Ureter (tissue), 1 donor: ENCODE data around the gene LGR6. TPM values are rescaled to one million over a fixed set of nuclear protein-coding genes. Genes with fewer than 3 reads are reported as not detected.
"Not testable (repeated sequence)": the region's sequence is repeated elsewhere in the genome, so short reads cannot be mapped to it uniquely, and the experiment has no call there.

Source experiments
- DNase-seq: peaks from one replicate; pipeline ENCODE4 v3.0.0-alpha.2; 2020; ENCODE audit warnings: low spot score
- total RNA-seq: library from RNA; stranded (reverse); gene quantifications from one replicate; pipeline ENCODE4 v1.2.4, GENCODE V29; 2023
- donor health status: DM: yes; HTN: yes; CAD: no.

The LGR6 gene
- total RNA-seq, 1 donor from 2014 or later, result 9.2 TPM

DNA sequence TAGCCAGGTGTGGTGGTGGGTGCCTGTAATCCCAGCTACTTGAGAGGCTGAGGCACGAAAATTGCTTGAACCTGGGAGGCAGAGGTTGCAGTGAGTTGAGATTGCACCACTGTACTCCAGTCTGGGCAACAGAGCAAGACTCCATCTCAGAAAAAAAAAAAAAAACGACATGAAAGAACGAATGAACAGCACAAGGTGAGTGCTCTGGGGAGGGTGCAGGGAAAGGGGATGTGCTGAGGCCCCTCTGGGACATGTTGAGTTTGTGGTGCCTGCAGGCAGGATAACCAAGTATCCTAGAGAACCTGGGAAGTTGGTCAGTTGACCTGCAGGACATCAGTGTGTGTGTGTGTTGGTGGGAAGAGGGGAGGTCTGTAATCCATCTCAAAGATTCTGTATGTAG, 46.6 kb downstream of the LGR6 start:
- DNase-seq, result not testable (repeated sequence)

DNA sequence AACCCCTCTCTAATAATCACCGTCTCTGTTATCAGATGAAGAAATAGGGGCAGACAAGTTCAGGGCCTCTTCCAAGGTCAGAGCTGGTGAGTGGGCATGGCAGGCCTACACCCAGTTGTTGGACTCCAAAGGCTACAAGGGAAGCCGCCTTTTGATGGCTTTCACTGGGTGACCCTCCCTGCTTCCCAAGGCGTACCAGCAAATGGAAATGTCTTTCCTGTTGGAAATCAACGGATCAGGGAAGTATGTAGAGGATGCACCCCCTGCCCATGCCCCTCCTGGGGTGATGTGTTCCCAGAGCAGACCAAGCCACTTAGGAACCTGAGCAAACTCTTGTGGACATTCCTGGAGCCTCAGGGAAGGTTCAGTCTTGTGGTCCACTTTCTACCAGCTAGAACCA, 47.4 kb downstream of the LGR6 start:
- DNase-seq, result no peak

GRCh38 chr1:202241376-202242079, 47.9 kb downstream of the LGR6 start:
- peak; percentile 72 for DNase-seq

- DNase-seq, result no peak
These were observed 48.5 kb downstream of the LGR6 start for GRCh38 chr1:202242080-202242419.

- DNase-seq, result no peak
These were observed 49.4 kb downstream of the LGR6 start for GRCh38 chr1:202243006-202243405.

DNA sequence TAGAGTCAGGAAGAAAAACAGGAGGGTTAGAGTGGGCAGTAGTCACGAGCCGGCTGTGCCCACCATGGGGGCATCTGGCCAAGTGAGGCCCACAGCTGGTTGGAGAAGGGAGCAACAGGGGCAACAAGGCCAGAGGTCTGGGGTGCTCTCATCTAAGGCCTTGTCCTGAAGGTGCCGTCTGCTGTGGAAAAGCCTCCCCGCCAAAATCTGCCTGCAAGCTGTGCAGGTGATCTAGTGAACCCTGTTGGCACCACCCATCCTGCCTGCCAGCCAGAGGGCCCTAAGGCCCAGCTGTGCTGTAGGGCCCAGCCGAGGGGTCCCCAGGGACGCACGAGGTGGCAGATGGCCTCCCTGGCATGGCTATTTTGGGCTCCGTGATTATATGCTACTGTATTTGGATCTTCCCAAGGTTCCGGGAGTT, 51.3 kb downstream of the LGR6 start:
- DNase-seq, result no peak

- DNase-seq, result no peak
These were observed 51.8 kb downstream of the LGR6 start for GRCh38 chr1:202245391-202245790.

GRCh38 chr1:202247104-202247503, 53.5 kb downstream of the LGR6 start:
- DNase-seq, result no peak

GRCh38 chr1:202247837-202248795, 54.5 kb downstream of the LGR6 start:
- no peak for DNase-seq

GRCh38 chr1:202248861-202249260, 55.3 kb downstream of the LGR6 start:
- no peak for DNase-seq

DNA sequence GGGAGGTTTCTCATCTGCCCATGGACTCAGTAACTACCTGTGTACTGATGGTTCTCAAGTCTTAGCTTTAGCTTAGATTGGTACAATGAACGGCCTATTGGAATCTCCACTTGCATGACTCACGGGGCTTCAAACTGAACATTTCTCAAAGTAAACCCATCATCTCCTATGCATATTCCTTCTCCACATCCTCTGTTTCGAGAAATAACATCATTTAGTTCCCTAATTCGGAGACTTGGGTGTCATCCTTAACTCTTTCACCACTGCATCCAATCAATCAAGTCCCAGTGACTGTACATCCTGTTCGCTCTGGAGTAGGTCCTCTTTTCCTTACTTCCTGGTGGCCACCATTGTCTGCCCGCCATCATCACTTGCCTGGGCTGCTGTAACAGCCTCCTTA, 55.8 kb downstream of the LGR6 start:
- DNase-seq, result no peak

GRCh38 chr1:202249846-202250245, 56.2 kb downstream of the LGR6 start:
- no peak for DNase-seq

DNA sequence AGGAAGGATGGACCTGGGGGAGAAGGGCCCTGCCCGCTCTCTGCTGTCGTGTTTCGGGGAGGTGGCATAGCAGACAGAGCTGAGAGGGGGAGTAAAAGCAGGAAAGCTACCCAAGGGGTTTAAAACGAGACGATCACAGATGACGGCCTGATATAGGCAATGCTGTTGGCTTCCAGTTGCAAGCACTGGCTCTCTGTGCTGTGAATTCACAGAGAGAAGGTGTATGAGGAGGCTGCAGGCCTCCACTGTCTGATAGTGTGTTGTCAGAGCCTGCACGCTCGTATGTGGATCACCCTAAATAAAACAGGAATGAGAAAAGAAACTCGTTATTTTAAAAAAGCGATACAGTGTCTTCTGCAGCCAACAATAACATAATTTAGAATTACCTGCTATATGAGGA, 57.4 kb downstream of the LGR6 start:
- no peak for DNase-seq

DNA sequence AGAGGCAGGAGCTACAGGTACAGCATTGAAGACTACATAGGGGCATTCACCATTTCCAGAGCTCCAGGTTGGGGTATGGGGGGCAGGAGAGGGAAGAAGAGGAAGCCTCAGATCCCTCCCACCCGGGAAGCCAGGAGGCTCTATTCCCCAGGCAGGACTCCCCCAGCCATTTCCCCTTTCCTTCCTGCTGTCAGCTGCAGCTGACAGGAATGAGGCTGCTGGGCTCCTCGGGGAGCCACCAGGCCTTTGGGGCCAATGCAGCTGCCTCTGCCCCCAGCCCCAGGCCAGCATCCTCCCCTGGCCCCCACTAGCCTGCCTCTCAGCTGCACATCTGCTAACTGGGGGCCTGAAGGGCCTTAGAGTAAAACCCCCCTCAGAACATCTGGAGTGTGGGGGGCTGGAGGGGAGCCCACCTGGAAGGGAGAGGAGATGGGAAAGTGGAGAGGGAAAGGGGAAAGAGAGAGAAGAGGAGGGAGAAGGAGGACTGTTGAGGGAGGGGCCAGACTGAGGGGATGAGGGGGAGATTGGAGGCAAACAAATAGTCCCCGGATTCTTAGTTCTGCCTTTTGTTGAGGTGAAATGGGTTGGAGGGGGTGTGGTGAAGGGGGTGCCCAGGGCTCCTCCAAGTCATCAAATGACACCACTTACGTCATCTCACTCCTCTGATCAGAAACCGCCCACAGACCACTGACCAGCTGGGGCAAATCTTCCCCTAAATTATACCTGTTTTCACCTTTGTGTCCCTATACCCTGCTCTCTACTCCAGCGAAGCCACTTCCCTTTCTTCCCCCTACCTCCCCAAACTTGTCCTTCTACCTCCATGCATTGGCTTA, 58.0 kb downstream of the LGR6 start:
- DNase-seq, result no peak

- no peak for DNase-seq
These were observed 58.7 kb downstream of the LGR6 start for GRCh38 chr1:202252271-202252670.

DNA sequence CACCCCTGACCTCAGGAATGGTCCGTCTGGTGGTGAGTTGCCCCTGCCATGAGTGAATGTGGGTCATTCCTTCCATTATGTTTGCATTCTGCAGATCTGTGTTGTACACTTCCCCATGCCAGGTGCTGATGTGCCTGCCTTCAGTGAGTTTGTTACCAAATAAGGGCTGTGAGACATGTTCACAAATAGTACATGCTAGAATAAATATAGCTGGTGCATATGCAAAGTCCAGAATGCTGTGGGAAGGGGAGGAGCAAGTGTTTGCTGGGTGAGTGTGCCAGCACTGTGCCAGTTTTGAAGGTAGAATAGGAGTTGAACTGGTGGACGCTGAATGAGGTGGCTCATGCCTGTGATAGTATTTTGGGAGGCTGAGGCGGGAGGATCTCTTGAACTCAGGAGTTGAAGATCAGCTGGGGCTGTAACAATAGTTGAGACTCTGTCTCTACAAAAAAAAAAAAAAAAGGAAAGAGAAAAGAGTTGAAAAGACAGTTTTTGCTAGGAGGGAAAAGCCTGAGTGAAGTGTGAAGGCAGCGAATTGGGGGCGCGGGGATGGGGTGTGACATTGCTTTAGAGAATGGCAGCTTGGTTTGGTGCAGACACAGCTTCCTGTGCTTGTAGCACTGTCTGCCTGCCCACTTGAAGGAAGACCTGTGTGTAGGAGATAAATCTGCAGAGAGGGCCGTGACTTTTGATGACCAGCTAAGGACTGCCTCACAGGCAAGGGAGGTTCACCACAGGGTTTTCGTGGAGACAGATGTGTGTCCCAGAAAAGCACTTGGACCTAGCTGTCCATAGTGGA, 61.1 kb downstream of the LGR6 start:
- DNase-seq, result no peak

DNA sequence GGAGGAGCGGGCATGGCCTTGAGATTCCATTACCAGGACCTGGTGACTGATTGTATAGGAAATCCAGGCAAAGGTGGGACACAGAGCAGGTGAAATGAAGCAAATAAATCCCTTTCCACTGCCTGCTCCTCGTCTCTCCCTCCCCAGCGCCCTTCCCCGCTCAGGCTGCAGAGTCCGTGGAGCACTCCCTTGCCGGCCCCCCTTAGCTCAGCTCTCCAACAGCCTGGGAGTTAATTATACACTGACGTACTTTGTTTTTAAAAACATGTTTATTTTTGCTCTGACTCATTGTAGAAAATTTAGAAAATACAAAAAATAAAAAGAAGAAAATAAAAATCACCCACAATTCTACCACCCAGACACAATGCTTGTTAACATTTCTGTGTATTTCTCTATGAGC, 61.7 kb downstream of the LGR6 start:
- no peak for DNase-seq

- no peak for DNase-seq
These were observed 66.1 kb downstream of the LGR6 start for GRCh38 chr1:202259705-202260104.

- not testable (repeated sequence) for DNase-seq
These were observed 67.8 kb downstream of the LGR6 start for GRCh38 chr1:202261209-202261958.

DNA sequence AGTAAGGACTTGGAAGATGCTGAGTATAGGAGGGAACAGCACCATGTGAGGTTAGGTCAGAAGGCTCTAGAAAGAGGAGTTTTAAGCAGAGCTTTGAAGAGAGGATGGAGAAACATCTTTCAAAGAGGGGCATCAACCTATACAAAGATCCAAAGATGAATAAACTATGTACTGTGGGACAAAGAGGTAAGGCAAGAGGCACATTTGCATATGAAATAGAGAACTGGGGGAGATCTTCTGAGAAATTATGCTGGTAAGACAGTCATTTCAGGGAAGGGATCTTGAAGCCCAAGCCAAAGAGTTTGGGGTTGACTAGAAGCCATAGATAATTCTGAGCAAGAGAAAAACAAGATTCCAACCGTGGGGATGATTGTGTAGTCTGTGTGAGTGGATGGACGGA, 70.0 kb downstream of the LGR6 start:
- no peak for DNase-seq

- no peak for DNase-seq
These were observed 70.7 kb downstream of the LGR6 start for GRCh38 chr1:202264300-202264699.
